OCI-LY7 (cell line): ENCODE data around the gene NDUFB3.

Source experiments
- CTCF ChIP-seq: fragments of 200-600 bp; sonication (generic); conservative IDR thresholded peaks from 2 replicates; pipeline ENCODE4 v1.5.1; 2014; ENCODE audit warnings: mild to moderate bottlenecking, antibody characterized with exemption, low read length, moderate library complexity, mixed read lengths
- EZH2phosphoT487 ChIP-seq: fragments of 200-600 bp; sonication (generic); IDR thresholded peaks from 2 replicates; pipeline ENCODE4 v1.6.1; 2018; ENCODE audit warnings: low read depth, borderline replicate concordance, mild to moderate bottlenecking, mixed run types, antibody characterized with exemption, low read length, moderate library complexity, mixed read lengths

- TF ChIP-seq CTCF (no peak), EZH2phosphoT487 (no peak)
These were observed 50.5 kb downstream of the NDUFB3 start for GRCh38 chr2:201122276-201122675.
